CMK (cell line): ENCODE data around the gene ZNF232.
"Not testable (repeated sequence)": the region's sequence is repeated elsewhere in the genome, so short reads cannot be mapped to it uniquely, and the experiment has no call there.

Experiments used
- DNase-seq: peaks from one replicate; pipeline ENCODE4 v3.0.0-alpha.2; 2010; ENCODE audit warnings: low read depth

The ZNF232 gene

DNA sequence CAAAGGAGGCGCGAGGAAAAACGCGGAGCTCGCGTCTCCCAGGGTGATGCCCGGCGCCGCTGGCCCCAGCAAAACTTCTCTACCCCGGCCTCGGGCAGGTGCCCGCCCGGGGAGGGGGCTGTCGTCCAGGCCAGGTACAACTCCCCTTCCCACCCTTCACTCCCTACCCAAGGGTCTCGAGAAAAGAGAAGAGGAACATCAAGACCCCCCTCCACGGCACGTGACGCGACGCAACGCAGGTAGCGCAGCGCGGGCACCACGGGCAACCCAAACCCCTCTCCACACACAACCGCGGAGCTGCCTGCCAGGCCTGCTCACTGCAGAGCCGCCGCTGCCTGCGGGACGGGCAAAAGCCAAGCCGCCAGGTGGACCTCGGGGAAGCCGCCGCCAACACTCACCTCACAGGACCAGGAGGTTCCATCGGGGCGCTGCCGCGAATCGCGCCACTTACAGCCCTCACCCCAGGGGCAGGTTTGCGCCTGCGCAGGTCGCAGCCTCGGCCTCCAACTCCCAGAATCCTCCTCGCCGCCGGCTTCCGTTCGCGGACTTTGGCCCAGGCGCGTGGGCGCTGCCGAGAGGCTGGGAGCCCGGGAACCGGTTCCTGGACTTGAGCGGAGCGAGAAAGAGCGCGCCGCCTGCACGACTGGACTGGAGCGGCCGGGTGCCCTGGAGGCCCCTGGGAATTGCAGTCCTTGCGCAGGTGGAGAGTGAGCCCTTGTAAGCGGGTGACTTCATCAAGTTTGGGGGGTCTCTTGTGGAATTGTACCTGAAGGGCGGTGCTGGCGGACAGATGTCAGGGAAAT, at the start of gene ZNF232:
ZNF232 (minus strand) TSS at position 477 of the 803 bp plus-strand sequence; CDS start at position 421, 56 bp downstream.
- peak; percentile 54 for DNase-seq

DNA sequence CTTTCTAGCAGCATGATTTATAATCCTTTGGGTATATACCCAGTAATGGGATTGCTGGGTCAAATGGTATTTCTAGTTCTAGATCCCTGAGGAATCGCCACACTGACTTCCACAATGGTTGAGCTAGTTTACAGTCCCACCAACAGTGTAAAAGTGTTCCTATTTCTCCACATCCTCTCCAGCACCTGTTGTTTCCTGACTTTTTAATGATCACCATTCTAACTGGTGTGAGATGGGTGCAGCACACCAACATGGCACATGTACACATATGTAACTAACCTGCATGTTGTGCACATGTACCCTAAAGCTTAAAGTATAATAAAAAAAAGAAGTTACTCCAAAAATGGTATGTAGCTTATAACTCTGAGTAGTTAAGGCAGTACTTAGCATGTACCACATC, 49.0 kb upstream of the ZNF232 start:
- not testable (repeated sequence) for DNase-seq

GRCh38 chr17:5146122-5146521, 34.4 kb upstream of the ZNF232 start:
- DNase-seq: not testable (repeated sequence)

DNA sequence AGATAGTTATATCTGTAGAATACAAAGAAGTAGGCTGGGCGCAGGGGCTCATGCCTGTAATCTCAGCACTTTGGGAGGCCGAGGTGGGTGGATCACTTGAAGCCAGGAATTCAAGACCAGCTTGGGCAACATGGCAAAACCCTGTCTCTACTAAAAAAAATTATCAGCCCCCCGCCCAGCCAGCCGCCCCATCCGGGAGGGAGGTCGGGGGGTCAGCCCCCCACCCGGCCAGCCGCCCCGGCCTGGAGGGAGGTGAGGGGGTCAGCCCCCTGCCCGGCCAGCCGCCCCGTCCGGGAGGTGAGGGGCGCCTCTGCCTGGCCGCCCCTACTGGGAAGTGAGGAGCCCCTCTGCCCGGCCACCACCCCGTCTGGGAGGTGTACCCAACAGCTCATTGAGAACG, 31.2 kb upstream of the ZNF232 start:
- not testable (repeated sequence) for DNase-seq

GRCh38 chr17:5139458-5139732, 27.7 kb upstream of the ZNF232 start:
- no peak for DNase-seq

DNA sequence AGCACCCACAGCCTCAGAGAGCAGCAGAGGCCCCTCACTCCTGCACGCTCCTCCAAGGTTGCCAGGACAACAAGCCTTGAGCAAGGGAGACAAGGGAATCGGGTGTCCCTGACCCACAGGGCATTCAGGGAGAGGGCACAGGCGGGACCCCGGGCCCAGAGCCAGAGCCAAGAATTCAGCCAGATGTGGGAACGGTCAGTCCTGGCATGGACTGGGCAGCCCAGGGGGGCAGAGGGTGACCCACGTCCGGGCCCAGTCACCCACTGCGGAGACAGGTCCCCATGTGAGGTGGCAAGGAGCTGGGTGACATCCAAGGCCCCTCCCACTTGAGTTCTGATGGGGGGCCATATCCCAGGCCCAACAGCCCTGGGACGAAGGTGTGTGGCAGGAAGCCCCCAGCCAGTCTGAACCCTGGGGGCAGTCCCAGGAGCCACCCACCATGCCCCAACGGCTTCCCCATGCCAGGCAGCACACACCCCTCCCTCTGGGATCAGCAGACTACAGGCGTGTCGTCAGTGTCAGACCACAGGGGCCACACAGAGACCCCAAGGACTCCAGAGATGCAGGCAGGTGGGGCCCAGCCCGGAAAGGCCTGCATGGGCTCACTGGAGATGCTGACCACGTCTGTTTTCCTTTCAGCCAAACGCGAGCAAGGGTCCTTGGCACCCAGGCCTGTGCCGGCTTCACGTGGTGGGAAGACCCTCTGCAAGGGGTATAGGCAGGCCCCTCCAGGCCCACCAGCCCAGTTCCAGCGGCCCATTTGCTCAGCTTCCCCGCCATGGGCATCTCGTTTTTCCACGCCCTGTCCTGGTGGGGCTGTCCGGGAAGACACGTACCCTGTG, 27.2 kb upstream of the ZNF232 start:
- no peak for DNase-seq

- DNase-seq: not testable (repeated sequence)
Observed at GRCh38 chr17:5138198-5138544, 26.5 kb upstream of the ZNF232 start.

- not testable (repeated sequence) for DNase-seq
Observed at GRCh38 chr17:5137511-5138197, 26.0 kb upstream of the ZNF232 start.

DNA sequence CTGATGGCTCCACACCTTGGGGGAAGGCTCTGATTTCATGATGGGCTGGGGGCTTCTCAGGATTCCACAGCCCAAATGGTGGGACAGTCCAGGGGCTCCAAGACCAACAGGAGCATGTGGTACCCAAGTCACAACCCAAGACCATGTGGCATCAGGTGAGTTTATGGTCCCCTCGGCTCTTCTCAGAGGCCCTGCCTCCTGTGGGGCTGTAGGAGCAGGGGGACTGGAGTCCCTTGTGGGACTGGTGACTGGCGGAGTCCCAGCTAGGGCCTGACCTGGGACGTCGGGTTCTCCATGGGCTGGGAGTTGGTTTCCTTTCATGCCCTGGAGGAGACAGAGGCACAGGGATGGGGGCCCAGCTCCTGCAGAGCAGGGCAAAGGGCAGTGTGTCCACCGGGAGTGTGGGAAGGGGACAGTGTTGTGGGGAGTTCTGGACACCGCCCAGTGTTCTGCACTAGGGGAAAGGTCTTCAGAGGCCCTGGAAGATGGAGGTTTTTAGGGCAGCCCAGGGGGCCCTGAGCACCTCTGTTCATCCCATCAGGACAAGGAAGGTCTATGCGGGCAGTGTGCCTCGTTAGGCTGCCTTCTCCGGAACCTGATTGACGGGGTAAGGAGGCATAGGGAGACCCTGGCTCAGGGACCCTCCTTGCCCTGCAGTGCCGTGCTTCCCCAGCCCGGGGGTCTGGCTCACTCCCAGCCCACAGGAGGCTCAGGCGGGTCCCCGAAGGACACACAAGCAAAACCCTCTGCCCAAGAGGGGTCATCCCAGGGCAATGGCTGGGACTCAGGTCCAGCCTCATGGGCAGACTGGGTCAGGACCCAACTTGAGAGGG, 25.1 kb upstream of the ZNF232 start:
- not testable (repeated sequence) for DNase-seq

- DNase-seq: no peak
Observed at GRCh38 chr17:5135726-5136579, 24.3 kb upstream of the ZNF232 start.

GRCh38 chr17:5135131-5135712, 23.5 kb upstream of the ZNF232 start:
- not testable (repeated sequence) for DNase-seq

DNA sequence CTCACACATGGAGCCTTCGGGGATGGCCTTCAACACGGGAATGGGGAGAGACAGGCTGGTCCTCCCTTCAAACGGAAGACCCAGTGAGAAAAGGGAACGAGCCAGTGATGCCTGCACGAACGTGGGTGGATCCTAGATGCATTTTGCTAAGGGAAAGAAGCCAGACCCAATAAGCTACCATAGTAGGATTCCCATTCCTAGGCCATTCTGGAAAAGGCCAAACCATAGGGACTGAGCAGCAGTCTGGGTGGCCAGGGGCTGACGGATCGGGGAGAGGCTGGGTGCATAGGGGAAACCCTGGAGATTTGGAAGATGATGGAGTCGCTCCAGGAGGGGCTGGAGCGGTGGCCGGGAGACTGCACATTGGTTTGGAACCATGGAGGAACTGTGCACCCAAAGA, 22.9 kb upstream of the ZNF232 start:
- DNase-seq: not testable (repeated sequence)

DNA sequence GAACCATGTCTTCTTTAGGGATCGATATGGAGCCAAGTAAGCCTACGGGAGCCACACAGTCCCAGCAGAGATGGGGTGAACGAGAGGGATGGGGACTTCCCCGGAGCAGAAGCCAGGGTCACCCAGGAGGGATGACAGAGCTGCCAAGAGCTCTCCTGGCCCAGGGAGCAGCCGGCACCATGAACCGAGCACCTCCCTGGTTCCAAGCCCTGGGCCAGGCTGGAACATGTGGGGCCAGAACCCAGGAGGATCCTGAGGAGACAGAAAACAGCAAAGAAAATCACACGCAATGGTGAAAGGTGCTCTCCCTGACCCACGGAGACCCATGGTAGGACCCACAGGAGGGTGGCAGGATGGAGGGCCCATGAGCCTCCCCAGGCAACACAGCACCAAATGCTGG, 22.3 kb upstream of the ZNF232 start:
- DNase-seq: not testable (repeated sequence)

GRCh38 chr17:5133311-5133710, 21.6 kb upstream of the ZNF232 start:
- DNase-seq: no peak

DNA sequence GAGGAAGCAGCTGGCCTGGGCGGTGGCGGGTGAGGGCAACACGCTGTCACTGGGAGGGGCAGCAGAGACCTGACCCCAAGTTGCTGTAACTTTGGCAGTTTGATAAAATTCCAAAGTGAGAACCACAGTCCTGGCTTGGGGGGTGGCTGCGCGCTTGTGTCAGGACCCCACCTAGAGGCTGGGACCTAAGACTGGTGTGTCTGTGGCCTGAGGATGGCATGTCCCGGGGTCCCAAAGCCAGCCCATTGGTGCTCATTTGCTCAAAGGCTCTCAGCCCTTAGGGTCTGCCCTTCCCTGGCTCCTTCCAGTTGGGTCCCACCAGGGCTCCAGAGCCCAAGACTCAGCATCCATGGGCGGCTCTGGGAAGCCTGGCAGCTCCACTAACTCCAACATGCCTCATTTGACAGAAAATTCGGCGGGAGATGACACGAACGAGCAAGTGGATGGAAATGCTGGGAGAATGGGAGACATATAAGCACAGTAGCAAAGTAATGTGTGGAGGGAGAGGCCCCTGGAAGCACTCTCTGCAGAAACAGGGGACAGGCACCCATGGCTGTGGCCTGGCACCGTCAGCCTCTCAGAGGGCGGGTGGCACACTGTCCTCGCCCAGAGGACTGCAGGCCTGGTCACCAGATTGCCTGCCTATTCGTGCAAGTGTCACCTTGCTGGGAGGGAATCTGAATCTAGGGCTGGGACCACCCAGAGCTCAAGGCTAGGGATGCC, 21.0 kb upstream of the ZNF232 start:
- not testable (repeated sequence) for DNase-seq

GRCh38 chr17:5131799-5132502, 20.3 kb upstream of the ZNF232 start:
- DNase-seq: not testable (repeated sequence)

DNA sequence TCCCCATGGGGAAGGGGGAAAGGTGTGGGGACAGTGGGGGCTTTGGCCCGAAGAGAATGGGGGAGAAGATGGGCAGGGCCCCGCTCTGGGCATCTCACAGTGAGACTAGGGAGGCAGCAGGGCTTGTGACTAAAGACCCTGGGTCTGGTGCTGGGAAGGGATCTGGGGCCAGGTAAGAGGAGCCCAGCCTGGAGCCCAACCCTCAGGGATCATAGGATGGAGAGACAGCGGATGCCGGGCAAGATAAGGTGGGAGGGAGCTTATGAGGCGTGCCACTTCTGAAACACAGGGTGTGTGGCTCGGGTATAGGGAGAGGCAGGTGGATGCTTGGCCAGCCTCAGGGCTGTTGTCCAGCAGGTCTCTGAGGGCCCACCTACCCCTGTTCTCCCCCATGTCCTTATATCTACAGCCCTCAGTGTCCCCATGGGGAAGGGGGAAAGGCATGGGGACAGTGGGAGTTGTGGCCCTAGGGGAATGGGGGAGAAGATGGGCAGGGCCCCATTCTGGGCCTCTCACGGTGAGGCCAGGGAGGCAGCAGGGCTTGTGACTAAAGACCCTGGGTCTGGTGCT, 19.6 kb upstream of the ZNF232 start:
- DNase-seq: no peak

GRCh38 chr17:5130687-5131086, 19.0 kb upstream of the ZNF232 start:
- DNase-seq: not testable (repeated sequence)

GRCh38 chr17:5130261-5130660, 18.6 kb upstream of the ZNF232 start:
- not testable (repeated sequence) for DNase-seq
